GM12873 (cell line): ENCODE results near the gene FARP1.

Source experiments
- CTCF ChIP-seq: IDR thresholded peaks from 2 replicates; pipeline ENCODE4 v1.5.1; 2012; ENCODE audit warnings: low read depth, mild to moderate bottlenecking, moderate library complexity, low read length, control low read depth; ENCODE audit not compliant: insufficient read depth; ENCODE audit errors: missing control alignments

Gene FARP1

GRCh38 chr13:98422046-98422445 is 279.2 kb downstream of the FARP1 start:
- TF ChIP-seq CTCF, result no peak

- TF ChIP-seq CTCF, result no peak
Observed at GRCh38 chr13:98423417-98423816, 280.5 kb downstream of the FARP1 start.

GRCh38 chr13:98427331-98427995 is 284.6 kb downstream of the FARP1 start:
- TF ChIP-seq CTCF, result no peak

GRCh38 chr13:98428256-98428966 is 285.5 kb downstream of the FARP1 start:
- no peak for TF ChIP-seq CTCF

GRCh38 chr13:98429081-98429480 is 286.2 kb downstream of the FARP1 start:
- no peak for TF ChIP-seq CTCF

GRCh38 chr13:98429531-98429930 is 286.6 kb downstream of the FARP1 start:
- TF ChIP-seq CTCF, result no peak

GRCh38 chr13:98429977-98430736 is 287.3 kb downstream of the FARP1 start:
- no peak for TF ChIP-seq CTCF
